Coronary artery (tissue), 2 donors: ENCODE measurements around the gene MON1B.
A peak's percentile ranks its signal among the peaks of the same experiment; 100 is the strongest.
"Not testable (repeated sequence)": the region's sequence is repeated elsewhere in the genome, so short reads cannot be mapped to it uniquely, and the experiment has no call there.

Experiments
- DNase-seq: peaks from one replicate; pipeline ENCODE4 v3.0.0-alpha.2; 2017; ENCODE audit warnings: low spot score
- H3K27ac ChIP-seq, 2 donors: fragments of 200-600 bp; sonication (generic); one replicate each; pipeline ENCODE4 v1.5.1; 2016 to 2019
- H3K4me3 ChIP-seq: fragments of 200-600 bp; sonication (generic); 2 replicates; pipeline ENCODE4 v1.5.1; 2016; ENCODE audit warnings: mild to moderate bottlenecking, moderate library complexity
- TF ChIP-seq, protein P1 (sequence below): fragments of 200-600 bp; sonication (generic); IDR thresholded peaks from one replicate; pipeline ENCODE4 v1.5.1; 2019; ENCODE audit warnings: antibody characterized with exemption

Gene MON1B

DNA sequence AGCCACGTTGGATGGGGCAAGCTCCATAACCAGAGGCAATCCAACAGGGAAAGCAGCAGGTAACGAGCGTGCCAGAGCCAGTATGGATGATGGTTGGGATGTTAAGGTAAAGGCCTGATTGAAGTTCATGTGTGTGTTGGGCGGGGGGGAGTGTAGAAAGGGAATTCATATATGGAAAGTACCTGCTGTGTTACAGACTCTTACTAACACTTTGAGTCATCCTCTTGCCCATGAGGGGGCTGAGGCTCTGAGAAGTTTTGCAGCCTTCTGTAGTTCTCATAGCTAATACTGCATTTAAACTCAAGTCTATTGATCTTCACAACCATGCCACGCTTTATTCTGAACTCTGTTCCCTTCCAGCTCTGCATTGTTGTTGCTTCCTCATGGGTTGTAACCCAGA is 36.8 kb downstream of the MON1B start:
- Histone ChIP-seq H3K4me3 (no peak overlapping the region), H3K27ac (no peak overlapping the region)
- TF ChIP-seq, protein P1, sequence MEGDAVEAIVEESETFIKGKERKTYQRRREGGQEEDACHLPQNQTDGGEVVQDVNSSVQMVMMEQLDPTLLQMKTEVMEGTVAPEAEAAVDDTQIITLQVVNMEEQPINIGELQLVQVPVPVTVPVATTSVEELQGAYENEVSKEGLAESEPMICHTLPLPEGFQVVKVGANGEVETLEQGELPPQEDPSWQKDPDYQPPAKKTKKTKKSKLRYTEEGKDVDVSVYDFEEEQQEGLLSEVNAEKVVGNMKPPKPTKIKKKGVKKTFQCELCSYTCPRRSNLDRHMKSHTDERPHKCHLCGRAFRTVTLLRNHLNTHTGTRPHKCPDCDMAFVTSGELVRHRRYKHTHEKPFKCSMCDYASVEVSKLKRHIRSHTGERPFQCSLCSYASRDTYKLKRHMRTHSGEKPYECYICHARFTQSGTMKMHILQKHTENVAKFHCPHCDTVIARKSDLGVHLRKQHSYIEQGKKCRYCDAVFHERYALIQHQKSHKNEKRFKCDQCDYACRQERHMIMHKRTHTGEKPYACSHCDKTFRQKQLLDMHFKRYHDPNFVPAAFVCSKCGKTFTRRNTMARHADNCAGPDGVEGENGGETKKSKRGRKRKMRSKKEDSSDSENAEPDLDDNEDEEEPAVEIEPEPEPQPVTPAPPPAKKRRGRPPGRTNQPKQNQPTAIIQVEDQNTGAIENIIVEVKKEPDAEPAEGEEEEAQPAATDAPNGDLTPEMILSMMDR = no peak

DNA sequence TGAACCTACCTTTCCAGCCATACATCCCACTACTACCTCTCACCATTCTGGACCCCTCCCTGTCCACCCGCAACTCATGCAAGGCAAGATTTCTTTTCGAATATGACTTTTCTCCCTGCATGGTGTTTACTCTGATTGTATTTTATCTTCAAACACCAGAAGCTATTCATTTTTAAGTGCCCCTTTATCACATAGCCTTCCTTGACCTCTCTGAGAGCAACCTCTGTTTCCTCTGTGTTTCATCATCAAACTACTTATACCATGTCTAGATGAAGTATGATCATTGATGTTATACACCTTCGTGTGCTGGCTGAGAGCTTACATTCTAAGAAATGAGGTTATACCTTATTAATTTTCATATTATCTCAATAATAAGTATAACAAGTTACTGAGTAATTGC is 40.1 kb downstream of the MON1B start:
- H3K4me3 ChIP-seq = no peak overlapping the region
- H3K27ac ChIP-seq = no peak overlapping the region
- TF ChIP-seq, protein P1 = no peak
- DNase-seq = no peak

More for the DNA sequence above, 36.8 kb downstream of the MON1B start:
- DNase-seq = no peak

DNA sequence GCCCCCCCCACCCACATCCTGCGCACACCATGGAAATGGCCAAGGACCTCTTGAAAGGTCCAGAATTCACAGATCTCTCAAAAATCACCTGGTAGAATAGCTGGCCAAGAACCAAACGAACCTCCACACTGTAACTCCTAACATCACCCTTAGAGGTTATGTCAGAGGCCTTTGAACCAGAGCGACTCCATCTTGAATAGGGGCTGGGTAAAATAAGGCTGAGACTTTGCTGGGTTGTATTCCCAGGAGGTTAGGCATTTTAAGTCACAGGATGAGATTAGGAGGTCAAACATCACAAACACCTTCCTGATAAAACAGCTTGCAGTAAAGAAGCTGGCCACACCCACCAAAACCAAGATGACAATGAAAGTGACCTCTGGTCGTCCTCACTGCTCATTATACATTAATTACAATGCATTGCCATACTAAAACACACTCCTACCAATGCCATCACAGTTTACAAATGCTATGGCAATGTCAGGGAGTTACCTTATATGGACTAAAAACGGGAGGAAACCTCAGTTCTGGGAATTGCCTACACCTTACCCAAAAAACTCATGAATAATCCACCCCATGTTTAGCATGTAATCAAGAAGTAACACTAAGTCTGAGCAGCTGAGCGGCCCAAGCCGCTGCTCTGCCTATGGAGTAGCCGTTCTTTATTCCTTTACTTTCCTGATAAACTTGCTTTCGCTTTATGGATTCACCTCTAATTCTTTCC is 43.0 kb downstream of the MON1B start:
- DNase-seq = no peak
- no peak overlapping the region for H3K4me3 ChIP-seq
- TF ChIP-seq, protein P1 = no peak
- no peak overlapping the region for H3K27ac ChIP-seq

DNA sequence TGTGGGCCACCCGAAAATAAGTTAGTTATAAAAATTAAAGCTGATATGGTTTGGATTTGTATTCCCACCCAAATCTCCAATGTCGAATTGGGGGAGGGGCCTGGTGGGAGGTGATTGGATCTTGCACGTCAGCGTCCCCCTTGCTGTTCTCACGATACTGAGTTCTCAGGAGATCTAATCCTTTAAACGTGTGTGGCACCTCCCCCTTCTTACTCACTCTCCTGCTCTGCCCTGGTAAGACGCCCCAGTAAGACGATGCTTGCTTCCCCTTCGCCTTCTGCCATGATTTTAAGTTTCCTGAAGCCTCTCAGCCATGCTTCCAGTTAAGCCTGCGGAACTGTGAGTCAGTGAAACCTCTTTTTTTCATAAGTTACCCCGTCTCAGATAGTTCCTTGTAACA is 43.6 kb downstream of the MON1B start:
- TF ChIP-seq, protein P1 = no peak
- H3K27ac ChIP-seq = no peak overlapping the region
- no peak overlapping the region for H3K4me3 ChIP-seq
- no peak for DNase-seq

DNA sequence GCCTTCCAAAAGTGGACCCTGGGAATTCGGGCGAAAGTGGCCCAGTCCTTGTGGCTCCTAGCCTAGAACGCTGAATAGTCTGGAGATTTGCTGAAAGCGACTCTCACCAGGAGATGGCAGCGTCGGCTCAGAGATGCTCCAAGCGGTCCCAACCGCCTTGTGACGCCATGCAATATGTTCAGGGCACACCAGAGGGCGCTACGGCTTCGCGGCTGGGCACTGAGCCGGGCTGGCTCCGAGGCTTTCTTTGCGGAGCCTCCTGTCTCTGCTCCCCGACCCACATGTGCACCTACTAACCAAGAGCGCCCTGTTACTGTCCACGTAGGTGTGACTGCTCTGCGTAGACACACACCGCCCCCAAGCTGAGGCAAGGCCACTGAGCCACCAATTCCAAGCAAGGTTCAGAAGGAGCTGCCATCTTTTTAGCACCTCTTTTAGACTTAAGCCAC is 45.1 kb downstream of the MON1B start:
- TF ChIP-seq, protein P1 = peak; percentile 91
- DNase-seq = peak; percentile 77
- Histone ChIP-seq H3K4me3 (peak overlapping the region; percentile 57), H3K27ac (no peak overlapping the region)

DNA sequence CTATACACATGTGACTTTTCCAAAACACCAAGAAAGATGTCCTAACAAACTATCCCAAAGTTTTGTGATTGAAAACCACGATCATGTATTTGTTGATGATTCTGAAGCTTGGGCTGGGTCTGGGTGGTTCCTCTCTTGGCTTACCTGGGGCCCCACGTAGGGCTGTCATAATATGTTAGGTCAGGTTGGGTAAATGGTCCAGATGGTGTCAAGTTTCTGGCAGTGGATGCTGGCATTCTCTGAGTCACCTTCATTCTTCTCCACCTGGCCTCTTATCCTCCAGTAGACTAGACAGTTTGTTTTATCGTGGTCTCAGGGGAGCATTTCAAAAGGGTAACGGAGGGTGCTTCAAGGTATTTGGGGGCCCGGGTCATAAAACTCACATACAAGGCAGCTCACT is 47.6 kb downstream of the MON1B start:
- no peak for DNase-seq
- Histone ChIP-seq H3K27ac (no peak overlapping the region), H3K4me3 (no peak overlapping the region)
- TF ChIP-seq, protein P1 = no peak

DNA sequence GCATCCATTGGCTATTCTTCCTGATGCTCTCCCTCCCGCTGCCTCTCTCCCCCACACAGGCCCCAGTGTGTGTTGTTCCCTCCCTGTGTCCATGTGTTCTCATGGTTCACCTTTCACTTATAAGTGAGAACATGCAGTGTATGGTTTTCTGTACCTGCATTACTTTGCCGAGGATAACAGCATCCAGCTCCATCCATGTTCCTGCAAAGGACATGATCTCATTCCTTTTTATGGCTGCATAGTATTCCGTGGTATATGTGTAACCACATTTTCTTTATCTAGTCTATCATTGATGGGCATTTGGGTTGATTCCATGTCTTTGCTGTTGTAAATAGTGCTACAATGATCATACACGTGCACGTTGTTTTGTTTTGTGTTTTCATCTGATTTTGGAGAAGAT is 51.5 kb downstream of the MON1B start:
- DNase-seq, H3K4me3 ChIP-seq, H3K27ac ChIP-seq: not testable (repeated sequence)
